Naive thymus-derived CD8-positive, alpha-beta T cell (primary cell): ENCODE data around the gene CHD2. TPM values are rescaled to one million over a fixed set of nuclear protein-coding genes. Genes with fewer than 3 reads are reported as not detected.
"Not testable (repeated sequence)": the region's sequence is repeated elsewhere in the genome, so short reads cannot be mapped to it uniquely, and the experiment has no call there.

Experiments used
- ATAC-seq, 2 donors: fragments of 150-1000 bp; cut with Tn5 transposase in 1 of 2; sonication (Bioruptor Pico), chemical (Tn5 transposase) in 1 of 2; 1 replicate in 1 of 2; 2 replicates in 1 of 2; pipeline ENCODE4 v1.10.0; 2021; ENCODE audit warnings: mild to moderate bottlenecking in 2 of 2, moderate library complexity in 2 of 2
- POLR2A ChIA-PET: fragments of 350-600 bp; sonication (Branson Sonifier 250); formaldehyde crosslinking; loops from one replicate; lab custom pipeline; 2021; ENCODE audit warnings: antibody characterized with exemption; lab: Charles Lee
- DNase-seq, 10 donors: peaks; one replicate each; pipeline versions ENCODE4 v3.0.0 to v3.0.0-alpha.2; 2020 to 2022
- H3K27ac Mint-ChIP-seq, 10 donors: one replicate each; pipeline ENCODE4 v1.8.0; 2020 to 2022; ENCODE audit warnings: mild to moderate bottlenecking in 10 of 10, mixed read lengths in 10 of 10, moderate library complexity in 4 of 10, inconsistent platforms in 1 of 10
- H3K27me3 Mint-ChIP-seq, 5 donors: one replicate each; pipeline ENCODE4 v1.8.0; 2021 to 2022; ENCODE audit warnings: mixed read lengths in 5 of 5
- H3K36me3 Mint-ChIP-seq, 3 donors: one replicate each; pipeline ENCODE4 v1.8.0; 2020 to 2022; ENCODE audit warnings: mixed read lengths in 3 of 3, mild to moderate bottlenecking in 2 of 3, inconsistent platforms in 1 of 3
- H3K4me1 Mint-ChIP-seq, 4 donors: one replicate each; pipeline ENCODE4 v1.8.0; 2021 to 2022; ENCODE audit warnings: mixed read lengths in 4 of 4
- H3K4me3 Mint-ChIP-seq, 10 donors: one replicate each; pipeline ENCODE4 v1.8.0; 2020 to 2022; ENCODE audit warnings: mild to moderate bottlenecking in 10 of 10, mixed read lengths in 10 of 10, moderate library complexity in 6 of 10, inconsistent platforms in 1 of 10
- H3K9me3 Mint-ChIP-seq, 9 donors: one replicate each; pipeline ENCODE4 v1.8.0; 2020 to 2022; ENCODE audit warnings: mixed read lengths in 9 of 9, mild to moderate bottlenecking in 3 of 9, inconsistent platforms in 1 of 9, moderate library complexity in 1 of 9
- polyA plus RNA-seq, 3 donors: library from polyadenylated mRNA; unstranded; fragments of 300-500 nt; fragmentation: Illumina TruSeq; gene quantifications; one replicate each; pipeline ENCODE4 v1.2.3, GENCODE V29; 2021
- total RNA-seq, 8 experiments: library from RNA in 2 of 8; stranded (reverse) in 2 of 8; gene quantifications; one replicate each; pipeline ENCODE4 v1.2.3 and lab custom pipeline; 2021 to 2026

The CHD2 gene
- total and polyA plus RNA-seq, 5 experiments from 2014 or later, result 53.1 to 427 (median 101) TPM

GRCh38 chr15:92907896-92908712 is 8.0 kb downstream of the CHD2 start:
- Mint-ChIP-seq H3K27me3 (no peaks in the 10 kb centered on the region), H3K9me3 (no peaks in the 10 kb centered on the region), H3K4me1 (peaks cover 48 to 94% (median 85%) of the 10 kb centered on the region in 4 donors), H3K27ac (peak overlapping the region; percentile 96 to 100 (median 100)), H3K4me3 (peak overlapping the region; percentile 84 to 100 (median 96)), H3K36me3 (peaks cover 2 to 43% (median 14%) of the 10 kb centered on the region in 3 donors)
- ATAC-seq, result no peak
- no peak for DNase-seq
- POLR2A ChIA-PET, result interaction anchor here (0.5 to 11.6 kb wide), 13 partner anchors 7 to 112 kb away, joined by 3 to 659 read pairs (median 6); partner anchors contain the start of gene CHD2

- POLR2A ChIA-PET, result interaction anchor here (0.5 to 11.6 kb wide), 7 partner anchors 6 to 113 kb away, joined by 4 to 659 read pairs (median 21); partner anchors contain the start of gene CHD2
- DNase-seq (no peak), ATAC-seq (no peak)
- no peaks in the 10 kb centered on the region for H3K9me3 Mint-ChIP-seq
- H3K27me3 Mint-ChIP-seq, result no peaks in the 10 kb centered on the region
- H3K27ac Mint-ChIP-seq, result peak overlapping the region; percentile 96 to 100 (median 100)
- peaks cover 49 to 97% (median 89%) of the 10 kb centered on the region in 4 donors for H3K4me1 Mint-ChIP-seq
- peak overlapping the region; percentile 84 to 100 (median 96) for H3K4me3 Mint-ChIP-seq
- H3K36me3 Mint-ChIP-seq, result peaks cover 0 to 41% (median 10%) of the 10 kb centered on the region in 3 donors
Measured at GRCh38 chr15:92908713-92909057, 8.6 kb downstream of the CHD2 start.

GRCh38 chr15:92909136-92909781 is 9.1 kb downstream of the CHD2 start:
- ATAC-seq, result no peak
- DNase-seq, result no peak
- H3K4me3 Mint-ChIP-seq, result peak overlapping the region in 9 of 10 donors; percentile 61 to 100 (median 94)
- H3K36me3 Mint-ChIP-seq, result peaks cover 0 to 36% (median 9%) of the 10 kb centered on the region in 3 donors
- H3K9me3 Mint-ChIP-seq, result no peaks in the 10 kb centered on the region
- H3K4me1 Mint-ChIP-seq, result peaks cover 49 to 97% (median 93%) of the 10 kb centered on the region in 4 donors
- H3K27me3 Mint-ChIP-seq, result no peaks in the 10 kb centered on the region
- POLR2A ChIA-PET, result interaction anchor here (0.5 to 11.6 kb wide), 7 partner anchors 6 to 114 kb away, joined by 4 to 659 read pairs (median 21); partner anchors contain the start of gene CHD2
- H3K27ac Mint-ChIP-seq, result peak overlapping the region; percentile 84 to 100 (median 100)

- H3K4me1 Mint-ChIP-seq, result peaks cover 49 to 100% (median 92%) of the 10 kb centered on the region in 4 donors
- H3K36me3 Mint-ChIP-seq, result peaks cover 0 to 36% (median 9%) of the 10 kb centered on the region in 3 donors
- peak overlapping the region; percentile 38 to 96 (median 80) for H3K4me3 Mint-ChIP-seq
Measured at GRCh38 chr15:92910451-92910850, 10.3 kb downstream of the CHD2 start.

GRCh38 chr15:92914103-92914499 is 14.0 kb downstream of the CHD2 start:
- H3K27ac Mint-ChIP-seq, result peak overlapping the region; percentile 83 to 100 (median 100)
- no peaks in the 10 kb centered on the region for H3K9me3 Mint-ChIP-seq
- POLR2A ChIA-PET, result interaction anchor here (0.9 to 11.4 kb wide), 9 partner anchors 10 to 117 kb away, joined by 3 to 199 read pairs (median 15); partner anchors contain the start of gene CHD2
- ATAC-seq, result no peak
- H3K36me3 Mint-ChIP-seq, result peaks cover 0 to 33% (median 18%) of the 10 kb centered on the region in 3 donors
- H3K4me1 Mint-ChIP-seq, result peaks cover 46 to 93% (median 81%) of the 10 kb centered on the region in 4 donors
- no peaks in the 10 kb centered on the region for H3K27me3 Mint-ChIP-seq
- DNase-seq, result no peak
- peak overlapping the region; percentile 82 to 97 (median 92) for H3K4me3 Mint-ChIP-seq

More at GRCh38 chr15:92910451-92910850, 10.3 kb downstream of the CHD2 start:
- H3K27me3 Mint-ChIP-seq, result no peaks in the 10 kb centered on the region
- POLR2A ChIA-PET, result interaction anchor here (3.4 to 11.6 kb wide), 3 partner anchors 10 to 101 kb away, joined by 21 to 659 read pairs (median 347); partner anchors contain the start of gene CHD2
- peak overlapping the region; percentile 91 to 100 (median 100) for H3K27ac Mint-ChIP-seq
- no peaks in the 10 kb centered on the region for H3K9me3 Mint-ChIP-seq
- ATAC-seq (no peak), DNase-seq (no peak)

- Mint-ChIP-seq H3K4me3 (peak overlapping the region; percentile 82 to 97 (median 92)), H3K9me3 (no peaks in the 10 kb centered on the region), H3K36me3 (peaks cover 0 to 32% (median 18%) of the 10 kb centered on the region in 3 donors), H3K4me1 (peaks cover 39 to 93% (median 81%) of the 10 kb centered on the region in 4 donors), H3K27ac (peak overlapping the region; percentile 83 to 100 (median 100)), H3K27me3 (no peaks in the 10 kb centered on the region)
- POLR2A ChIA-PET, result interaction anchor here (0.7 to 11.4 kb wide), 13 partner anchors 10 to 117 kb away, joined by 3 to 199 read pairs (median 8); partner anchors contain the start of gene CHD2
- ATAC-seq (peak; percentile 67 to 85), DNase-seq (peak in 4 of 10 donors; percentile 47 to 73 (median 69))
Measured at GRCh38 chr15:92914768-92915221, 14.7 kb downstream of the CHD2 start.

GRCh38 chr15:92915766-92916435 is 15.8 kb downstream of the CHD2 start:
- no peaks in the 10 kb centered on the region for H3K9me3 Mint-ChIP-seq
- DNase-seq, result no peak
- H3K4me1 Mint-ChIP-seq, result peaks cover 41 to 93% (median 83%) of the 10 kb centered on the region in 4 donors
- peaks cover 0 to 30% (median 18%) of the 10 kb centered on the region in 3 donors for H3K36me3 Mint-ChIP-seq
- peak overlapping the region; percentile 83 to 100 (median 98) for H3K27ac Mint-ChIP-seq
- H3K4me3 Mint-ChIP-seq, result peak overlapping the region; percentile 47 to 97 (median 90)
- ATAC-seq, result peak in 1 of 2 donors; percentile 16
- POLR2A ChIA-PET, result interaction anchor here (0.7 to 11.4 kb wide), 12 partner anchors 12 to 118 kb away, joined by 3 to 199 read pairs (median 6); partner anchors contain the start of gene CHD2
- H3K27me3 Mint-ChIP-seq, result no peaks in the 10 kb centered on the region

GRCh38 chr15:92917598-92918407 is 17.7 kb downstream of the CHD2 start:
- H3K4me1 Mint-ChIP-seq, result peaks cover 43 to 93% (median 83%) of the 10 kb centered on the region in 4 donors
- peak overlapping the region; percentile 90 to 100 (median 98) for H3K27ac Mint-ChIP-seq
- H3K27me3 Mint-ChIP-seq, result no peaks in the 10 kb centered on the region
- no peaks in the 10 kb centered on the region for H3K9me3 Mint-ChIP-seq
- DNase-seq (peak; percentile 75 to 95 (median 90)), ATAC-seq (peak; percentile 16 to 33)
- H3K4me3 Mint-ChIP-seq, result peak overlapping the region; percentile 26 to 92 (median 66)
- peaks cover 0 to 36% (median 10%) of the 10 kb centered on the region in 3 donors for H3K36me3 Mint-ChIP-seq
- POLR2A ChIA-PET, result interaction anchor here (0.7 to 11.4 kb wide), 14 partner anchors 13 to 123 kb away, joined by 3 to 199 read pairs (median 4); partner anchors contain the start of gene CHD2

GRCh38 chr15:92918881-92919280 is 18.8 kb downstream of the CHD2 start:
- not testable (repeated sequence) for DNase-seq, H3K9me3 Mint-ChIP-seq, H3K4me3 Mint-ChIP-seq, ATAC-seq, H3K27me3 Mint-ChIP-seq
- Mint-ChIP-seq H3K36me3 (peaks cover 0 to 42% (median 9%) of the 10 kb centered on the region in 3 donors), H3K4me1 (peaks cover 43 to 93% (median 83%) of the 10 kb centered on the region in 4 donors), H3K27ac (peak overlapping the region in 6 of 10 donors; percentile 16 to 90 (median 38))
- POLR2A ChIA-PET, result interaction anchor here (0.8 to 11.4 kb wide), 8 partner anchors 15 to 124 kb away, joined by 3 to 199 read pairs (median 9); partner anchors contain the start of gene CHD2

- POLR2A ChIA-PET, result interaction anchor here (0.7 to 11.4 kb wide), 9 partner anchors 8 to 123 kb away, joined by 3 to 183 read pairs (median 16); partner anchors contain the start of gene CHD2
- H3K36me3 Mint-ChIP-seq, result peaks cover 5 to 60% (median 16%) of the 10 kb centered on the region in 3 donors
- H3K4me1 Mint-ChIP-seq, result peaks cover 42 to 93% (median 80%) of the 10 kb centered on the region in 4 donors
- DNase-seq (no peak), ATAC-seq (peak in 1 of 2 donors; percentile 3)
- H3K27ac Mint-ChIP-seq, result peak overlapping the region; percentile 41 to 93 (median 87)
- H3K4me3 Mint-ChIP-seq, result peak overlapping the region; percentile 26 to 78 (median 58)
- no peaks in the 10 kb centered on the region for H3K27me3 Mint-ChIP-seq
- H3K9me3 Mint-ChIP-seq, result no peaks in the 10 kb centered on the region
Measured at GRCh38 chr15:92920595-92921161, 20.6 kb downstream of the CHD2 start.
